H1 (cell line): ENCODE measurements around the gene IL1RAPL1. TPM values are rescaled to one million over a fixed set of nuclear protein-coding genes. Genes with fewer than 3 reads are reported as not detected.

Experiments
- CTCF ChIA-PET: fragments of 300-600 bp; sonication (Branson Sonifier 250); formaldehyde crosslinking; loops from one replicate; lab custom pipeline; 2021; ENCODE audit not compliant: partially characterized antibody; lab: Charles Lee
- POLR2A ChIA-PET: fragments of 300-600 bp; sonication (Branson Sonifier 250); formaldehyde crosslinking; loops from one replicate; lab custom pipeline; 2021; ENCODE audit warnings: inconsistent platforms; ENCODE audit not compliant: partially characterized antibody; lab: Charles Lee
- DNase-seq, 2 experiments: peaks; one replicate each; pipeline versions ENCODE4 v3.0.0 to v3.0.0-alpha.2; 2010 to 2022; ENCODE audit warnings: low spot score in 2 of 2, low read depth in 1 of 2, mixed read lengths in 1 of 2
- FAIRE-seq: peaks from 2 replicates; lab custom pipeline; 2011; peaks lifted over from hg19 to GRCh38; lab: Jason Lieb, UNC
- H2AFZ ChIP-seq: 2 replicates; pipeline ENCODE4 v1.8.1; 2012; ENCODE audit warnings: low read length, inconsistent platforms
- H2AK5ac ChIP-seq: 2 replicates; pipeline ENCODE4 v1.6.1; 2013; ENCODE audit warnings: low read depth, low read length
- H2BK120ac ChIP-seq: replicated peaks from 2 replicates; pipeline ENCODE3; 2013; ENCODE audit warnings: low read depth, low read length, inconsistent platforms
- H2BK12ac ChIP-seq: 2 replicates; pipeline ENCODE4 v1.6.1; 2013; ENCODE audit warnings: low read depth, low read length
- H2BK15ac ChIP-seq: 2 replicates; pipeline ENCODE4 v1.6.1; 2013; ENCODE audit warnings: low read length
- H2BK20ac ChIP-seq: 2 replicates; pipeline ENCODE4 v1.6.1; 2013; ENCODE audit warnings: low read length
- H2BK5ac ChIP-seq: 2 replicates; pipeline ENCODE4 v1.6.1; 2013; ENCODE audit warnings: low read depth, low read length
- H3K14ac ChIP-seq: 2 replicates; pipeline ENCODE4 v1.6.1; 2013; ENCODE audit warnings: inconsistent platforms; ENCODE audit not compliant: insufficient read length
- H3K18ac ChIP-seq: 2 replicates; pipeline ENCODE4 v1.6.1; 2013; ENCODE audit warnings: low read length; ENCODE audit errors: extremely low read depth
- H3K23ac ChIP-seq: 2 replicates; pipeline ENCODE4 v1.6.1; 2013; ENCODE audit warnings: inconsistent platforms; ENCODE audit not compliant: insufficient read length
- H3K23me2 ChIP-seq: 2 replicates; pipeline ENCODE4 v1.6.1; 2013; ENCODE audit warnings: low read depth, low read length
- H3K27ac ChIP-seq: 2 replicates; pipeline ENCODE4 v1.6.1; 2011; ENCODE audit warnings: low read depth, low read length, inconsistent platforms
- H3K27me3 ChIP-seq, 4 experiments: replicated peaks in 1 of 4; 1 replicate in 1 of 4; 2 replicates in 3 of 4; pipeline versions ENCODE4 v1.6.1 to v1.8.1; 2011 to 2013; ENCODE audit warnings: low read length in 3 of 4, mild to moderate bottlenecking in 3 of 4, inconsistent platforms in 2 of 4, mixed read lengths in 2 of 4, moderate library complexity in 1 of 4; ENCODE audit not compliant: control insufficient read depth in 3 of 4, insufficient read depth in 3 of 4; ENCODE audit errors: extremely low read depth in 1 of 4
- H3K36me3 ChIP-seq, 4 experiments: 2 replicates each; pipeline versions ENCODE4 v1.6.1 to v1.8.1; 2011 to 2013; ENCODE audit warnings: mild to moderate bottlenecking in 4 of 4, low read length in 3 of 4, moderate library complexity in 2 of 4, control low read depth in 1 of 4, inconsistent platforms in 1 of 4; ENCODE audit not compliant: insufficient read depth in 4 of 4, control insufficient read depth in 2 of 4
- H3K4ac ChIP-seq: replicated peaks from 2 replicates; pipeline ENCODE3; 2013; ENCODE audit warnings: low read length, low read depth, mixed read lengths, inconsistent platforms; ENCODE audit not compliant: insufficient read length
- H3K4me1 ChIP-seq, 4 experiments: replicated peaks in 1 of 4; 1 replicate in 1 of 4; 2 replicates in 3 of 4; pipeline versions ENCODE4 v1.6.1 to v1.8.1; 2011 to 2013; ENCODE audit warnings: low read length in 3 of 4, inconsistent platforms in 2 of 4, mixed read lengths in 1 of 4; ENCODE audit not compliant: insufficient read depth in 4 of 4, control insufficient read depth in 3 of 4
- H3K4me2 ChIP-seq, 2 experiments: 2 replicates each; pipeline versions ENCODE4 v1.6.1 to v1.8.1; 2011 to 2013; ENCODE audit warnings: low read depth in 2 of 2, low read length in 2 of 2, control low read depth in 1 of 2, inconsistent platforms in 1 of 2, mild to moderate bottlenecking in 1 of 2; ENCODE audit not compliant: insufficient read depth in 1 of 2
- H3K4me3 ChIP-seq, 4 experiments: fragments of 200-600, 300-600 bp in 1 of 4; sonication (generic), shearing (Covaris generic), sonication (Bioruptor Twin) in 1 of 4; 2 replicates each; pipeline versions ENCODE4 v1.5.1 to v1.8.1; 2011 to 2016; ENCODE audit warnings: low read length in 4 of 4, low read depth in 3 of 4, control low read depth in 2 of 4, inconsistent platforms in 2 of 4, mild to moderate bottlenecking in 2 of 4, mixed read lengths in 1 of 4, moderate library complexity in 1 of 4; ENCODE audit not compliant: insufficient read depth in 2 of 4; ENCODE audit errors: extremely low read depth in 1 of 4
- H3K56ac ChIP-seq: replicated peaks from 2 replicates; pipeline ENCODE3; 2013; ENCODE audit warnings: low read depth, mild to moderate bottlenecking, mixed read lengths, low read length, inconsistent platforms; ENCODE audit not compliant: insufficient read length
- H3K79me1 ChIP-seq: 2 replicates; pipeline ENCODE4 v1.6.1; 2013; ENCODE audit warnings: low read depth, low read length, control low read depth
- H3K79me2 ChIP-seq, 2 experiments: 2 replicates each; pipeline versions ENCODE4 v1.6.1 to v1.8.1; 2012 to 2013; ENCODE audit warnings: low read length in 2 of 2, mild to moderate bottlenecking in 2 of 2, inconsistent platforms in 1 of 2; ENCODE audit not compliant: insufficient read depth in 2 of 2, control insufficient read depth in 1 of 2
- H3K9ac ChIP-seq, 4 experiments: replicated peaks in 1 of 4; 1 replicate in 1 of 4; 2 replicates in 3 of 4; pipeline versions ENCODE4 v1.6.1 to v1.8.1; 2011 to 2013; ENCODE audit warnings: low read depth in 3 of 4, low read length in 3 of 4, control low read depth in 2 of 4, mild to moderate bottlenecking in 2 of 4, moderate library complexity in 2 of 4, inconsistent platforms in 1 of 4; ENCODE audit errors: extremely low read depth in 1 of 4
- H3K9me3 ChIP-seq, 2 experiments: 2 replicates each; pipeline versions ENCODE4 v1.6.1 to v1.8.1; 2012 to 2013; ENCODE audit warnings: mild to moderate bottlenecking in 2 of 2, moderate library complexity in 2 of 2, control low read depth in 1 of 2, inconsistent platforms in 1 of 2, low read depth in 1 of 2, low read length in 1 of 2, mixed read lengths in 1 of 2; ENCODE audit not compliant: insufficient read depth in 2 of 2
- H4K20me1 ChIP-seq, 2 experiments: replicated peaks in 1 of 2; 2 replicates each; pipeline versions ENCODE3 to v1.8.1; 2011 to 2013; ENCODE audit warnings: inconsistent platforms in 2 of 2, low read length in 2 of 2, mild to moderate bottlenecking in 1 of 2; ENCODE audit not compliant: insufficient read depth in 2 of 2, control insufficient read depth in 1 of 2
- H4K5ac ChIP-seq: 2 replicates; pipeline ENCODE4 v1.6.1; 2013; ENCODE audit warnings: low read length, low read depth, mixed read lengths, inconsistent platforms; ENCODE audit not compliant: insufficient read length
- H4K8ac ChIP-seq: 2 replicates; pipeline ENCODE4 v1.8.0; 2013; ENCODE audit warnings: mild to moderate bottlenecking, moderate library complexity, low read length, inconsistent platforms; ENCODE audit not compliant: insufficient read depth; ENCODE audit errors: extremely low read depth
- H4K91ac ChIP-seq: replicated peaks from 2 replicates; pipeline ENCODE3; 2013; ENCODE audit warnings: low read length, mixed read lengths, inconsistent platforms; ENCODE audit not compliant: insufficient read length
- CEBPB ChIP-seq: IDR thresholded peaks from 2 replicates; pipeline ENCODE4 v1.6.1; 2012; ENCODE audit warnings: low read depth, low read length
- WGBS, 2 experiments: shearing (Covaris generic) in 1 of 2; methylation state at CpG; one replicate each; pipeline versions ENCODE4 v1.1.6 to v1.1.7; 2013 to 2015; ENCODE audit warnings: low lambda C conversion rate in 2 of 2, mixed read lengths in 2 of 2, inconsistent platforms in 1 of 2, low coverage in 1 of 2, missing lambda C conversion rate in 1 of 2; ENCODE audit not compliant: insufficient replicate concordance in 2 of 2, insufficient coverage in 1 of 2, insufficient read length in 1 of 2; ENCODE audit errors: extremely low coverage in 1 of 2, missing lambda C conversion rate in 1 of 2; 5-methylcytosine and 5-hydroxymethylcytosine counted together
- polyA plus RNA-seq, 7 experiments: library from polyadenylated mRNA; depleted of rRNA in 3 of 7; stranded (reverse) in 5 of 7; unstranded in 2 of 7; fragments of >200 nt in 5 of 7; fragments of 200-250 nt in 2 of 7; gene quantifications; 1 replicate in 5 of 7; 2 replicates in 1 of 7; 4 replicates in 1 of 7; pipeline versions ENCODE4 v1.2.1 to v1.2.3, GENCODE V29; 2011 to 2013; ENCODE audit warnings: missing spikeins in 2 of 7, mixed read lengths in 2 of 7
- total RNA-seq: library from RNA; stranded (reverse); fragmentation: NEBNext Ultra II Directional; extraction: Animal tissue kit (Norgen Biotek cat#: 25700); gene quantifications from 2 replicates; pipeline ENCODE4 v1.2.1, GENCODE V29; 2021

Gene IL1RAPL1
- total and polyA plus RNA-seq, 2 of the 8 experiments (the other 6 are each of a cell fraction or from before 2014, with no cell fraction given): 0.11 to 0.35 TPM

GRCh38 chrX:28709421-28709820 is 122.2 kb downstream of the IL1RAPL1 start:
- Histone ChIP-seq H3K56ac (no peak overlapping the region), H3K9ac (no peak overlapping the region), H3K27me3 (no peaks in the 10 kb centered on the region), H3K23ac (no peak overlapping the region), H4K8ac (no peak overlapping the region), H3K18ac (no peak overlapping the region), H2BK15ac (no peak overlapping the region), H3K27ac (no peak overlapping the region), H2BK120ac (no peak overlapping the region), H4K5ac (no peak overlapping the region), H4K20me1 (no peaks in the 10 kb centered on the region), H2BK5ac (no peak overlapping the region), H2AK5ac (no peak overlapping the region), H3K36me3 (no peaks in the 10 kb centered on the region), H3K4ac (no peak overlapping the region), H3K4me2 (no peak overlapping the region), H3K79me2 (no peaks in the 10 kb centered on the region), H2AFZ (no peak overlapping the region), H3K4me1 (no peaks in the 10 kb centered on the region), H3K14ac (no peak overlapping the region), H3K23me2 (no peaks in the 10 kb centered on the region), H3K9me3 (no peaks in the 10 kb centered on the region), H4K91ac (no peak overlapping the region), H3K4me3 (no peak overlapping the region), H2BK12ac (no peak overlapping the region), H3K79me1 (no peaks in the 10 kb centered on the region), H2BK20ac (no peak overlapping the region)
- no peak for TF ChIP-seq CEBPB
- ChIA-PET CTCF (no interaction called here), POLR2A (no interaction called here)
- FAIRE-seq (no peak), DNase-seq (no peak)
- WGBS, 2 experiments: 92% methylated on average over 3 of the region's 3 CpGs; no CpG with 5 or more reads in 1 of the 2 experiments
